AG04449 (cell line): ENCODE measurements around the gene TMEM121B.

Experiments used
- CTCF ChIA-PET: fragments of 350-600 bp; formaldehyde crosslinking; extraction: SDS; loops from one replicate; lab custom pipeline; 2021; ENCODE audit warnings: antibody characterized with exemption; lab: Yijun Ruan, JAX
- POLR2A ChIA-PET: fragments of 400-600, 350-600 bp; formaldehyde crosslinking; extraction: SDS; loops from one replicate; lab custom pipeline; 2020; ENCODE audit warnings: antibody characterized with exemption, inconsistent platforms; lab: Yijun Ruan, JAX
- DNase-seq: peaks from one replicate; pipeline ENCODE4 v3.0.0-alpha.2; 2010; ENCODE audit warnings: low read depth, low spot score
- H3K4me3 ChIP-seq: 2 replicates; pipeline ENCODE4 v1.5.1; 2011; ENCODE audit warnings: low read depth, mild to moderate bottlenecking, control low read depth, low read length
- CTCF ChIP-seq: IDR thresholded peaks from one replicate; pipeline ENCODE4 v1.5.1; 2011; ENCODE audit warnings: mild to moderate bottlenecking, moderate library complexity, low read length, control low read depth, inconsistent platforms; ENCODE audit not compliant: insufficient read depth; ENCODE audit errors: missing control alignments

The TMEM121B gene

GRCh38 chr22:17110791-17111550 is 10.2 kb downstream of the TMEM121B start:
- TF ChIP-seq CTCF, result no peak
- no peak for DNase-seq
- CTCF ChIA-PET, result interaction anchor here (1.4 kb wide), 1 partner anchor 61 kb away, joined by 8 read pairs; no protein-coding TSS in a partner anchor
- POLR2A ChIA-PET, result interaction anchor here (0.6 to 1.0 kb wide), 2 partner anchors 9 to 507 kb away, joined by 4 to 5 read pairs; no protein-coding TSS in a partner anchor
- no peak overlapping the region for H3K4me3 ChIP-seq

DNA sequence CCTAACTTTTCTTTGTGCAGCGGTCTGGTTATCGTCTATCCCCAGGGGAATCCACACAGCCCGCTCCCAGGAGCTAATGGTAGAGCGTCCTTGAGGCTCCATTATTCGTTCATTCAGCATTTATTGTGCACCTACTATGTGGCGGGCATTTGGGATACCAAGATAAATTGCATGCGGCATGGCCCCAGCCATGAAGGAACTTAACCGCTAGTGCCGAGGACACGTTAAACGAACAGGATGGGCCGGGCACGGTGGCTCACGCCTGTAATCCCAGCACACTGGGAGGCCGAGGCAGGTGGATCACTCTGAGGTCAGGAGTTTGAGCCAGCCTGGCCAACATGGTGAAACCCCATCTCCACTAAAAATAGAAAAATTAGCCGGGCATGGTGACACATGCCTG is 11.2 kb downstream of the TMEM121B start:
- DNase-seq, result no peak
- ChIA-PET POLR2A (no interaction called here), CTCF (interaction anchor here (1.5 kb wide), 1 partner anchor 52 kb away, joined by 4 read pairs; no protein-coding TSS in a partner anchor)
- no peak overlapping the region for H3K4me3 ChIP-seq
- no peak for TF ChIP-seq CTCF

DNA sequence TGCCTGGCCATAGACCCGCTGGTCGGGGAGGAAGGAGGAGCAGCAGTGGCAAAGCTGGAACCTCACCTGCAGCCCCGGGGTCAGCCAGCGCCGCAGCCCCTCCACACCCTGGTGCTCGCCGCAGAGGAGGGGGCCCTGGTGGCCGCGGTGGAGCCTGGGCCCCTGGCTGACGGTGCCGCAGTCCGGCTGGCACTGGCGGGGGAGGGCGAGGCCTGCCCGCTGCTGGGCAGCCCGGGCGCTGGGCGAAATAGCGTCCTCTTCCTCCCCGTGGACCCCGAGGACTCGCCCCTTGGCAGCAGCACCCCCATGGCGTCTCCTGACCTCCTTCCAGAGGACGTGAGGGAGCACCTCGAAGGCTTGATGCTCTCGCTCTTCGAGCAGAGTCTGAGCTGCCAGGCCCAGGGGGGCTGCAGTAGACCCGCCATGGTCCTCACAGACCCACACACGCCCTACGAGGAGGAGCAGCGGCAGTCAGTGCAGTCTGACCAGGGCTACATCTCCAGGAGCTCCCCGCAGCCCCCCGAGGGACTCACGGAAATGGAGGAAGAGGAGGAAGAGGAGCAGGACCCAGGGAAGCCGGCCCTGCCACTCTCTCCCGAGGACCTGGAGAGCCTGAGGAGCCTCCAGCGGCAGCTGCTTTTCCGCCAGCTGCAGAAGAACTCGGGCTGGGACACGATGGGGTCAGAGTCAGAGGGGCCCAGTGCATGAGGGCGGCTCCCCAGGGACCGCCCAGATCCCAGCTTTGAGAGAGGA is 11.9 kb downstream of the TMEM121B start:
- TF ChIP-seq CTCF, result no peak
- ChIA-PET POLR2A (no interaction called here), CTCF (interaction anchor here (1.5 kb wide), 1 partner anchor 51 kb away, joined by 4 read pairs; no protein-coding TSS in a partner anchor)

GRCh38 chr22:17108256-17109112 is 12.7 kb downstream of the TMEM121B start:
- no peak for TF ChIP-seq CTCF
- H3K4me3 ChIP-seq, result no peak overlapping the region
- no peak for DNase-seq
- POLR2A ChIA-PET, result no interaction called here
- CTCF ChIA-PET, result no interaction called here

More for the DNA sequence above, 11.9 kb downstream of the TMEM121B start:
- no peak overlapping the region for H3K4me3 ChIP-seq
- DNase-seq, result no peak

DNA sequence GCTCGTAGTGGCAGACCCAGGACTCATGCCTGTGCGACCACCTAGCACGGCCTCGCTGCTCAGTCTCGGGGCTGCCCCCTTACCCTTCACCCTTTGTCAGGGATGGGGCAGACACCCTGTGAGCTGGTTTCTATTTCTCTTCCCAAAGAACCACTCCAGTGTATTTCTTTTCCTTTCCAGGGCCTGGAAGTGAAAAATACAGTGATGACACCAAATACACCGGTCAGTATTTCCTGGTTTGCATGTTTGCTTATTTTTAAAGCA is 13.7 kb downstream of the TMEM121B start:
- no peak for DNase-seq
- no peak overlapping the region for H3K4me3 ChIP-seq
- POLR2A ChIA-PET, result no interaction called here
- TF ChIP-seq CTCF, result no peak
- CTCF ChIA-PET, result interaction anchor here (1.2 kb wide), 1 partner anchor 64 kb away, joined by 7 read pairs; no protein-coding TSS in a partner anchor
